Stimulated activated naive CD8-positive, alpha-beta T cell treated with anti-CD3 and anti-CD28 coated beads, Interleukin-15, amount 100 ng/mL, for 72 hours (primary cell): ENCODE measurements around the gene MFAP4.
A peak's percentile ranks its signal among the peaks of the same experiment; 100 is the strongest.

Source experiments
- ATAC-seq: fragments of 150-1000 bp; cut with Tn5 transposase; 2 replicates; pipeline ENCODE4 v1.10.0; 2021; ENCODE audit warnings: mild to moderate bottlenecking, moderate library complexity
- DNase-seq, 2 donors: peaks; one replicate each; pipeline ENCODE4 v3.0.0; 2021 to 2022
- H3K27ac Mint-ChIP-seq, 2 donors: one replicate each; pipeline ENCODE4 v1.8.0; 2022; ENCODE audit warnings: mild to moderate bottlenecking in 2 of 2, mixed read lengths in 2 of 2, moderate library complexity in 2 of 2
- H3K27me3 Mint-ChIP-seq: one replicate; pipeline ENCODE4 v1.8.0; 2022; ENCODE audit warnings: mixed read lengths
- H3K4me1 Mint-ChIP-seq: one replicate; pipeline ENCODE4 v1.8.0; 2022; ENCODE audit warnings: mild to moderate bottlenecking, mixed read lengths
- H3K4me3 Mint-ChIP-seq, 2 donors: one replicate each; pipeline ENCODE4 v1.8.0; 2022; ENCODE audit warnings: mild to moderate bottlenecking in 2 of 2, mixed read lengths in 2 of 2, moderate library complexity in 1 of 2
- H3K9me3 Mint-ChIP-seq, 2 donors: one replicate each; pipeline ENCODE4 v1.8.0; 2022; ENCODE audit warnings: mixed read lengths in 2 of 2

The MFAP4 gene

GRCh38 chr17:19386974-19387920 is at the start of gene MFAP4:
TSS of gene MFAP4 (minus strand) at chr17:19387190. CDS start at chr17:19387155, 35 bp downstream.
- DNase-seq (no peak), ATAC-seq (peak; percentile 39)
- Mint-ChIP-seq H3K4me1 (peaks cover 29% of the 10 kb centered on the region), H3K4me3 (peak within 1 kb of the TSS in 1 of 2 donors; percentile 48), H3K27ac (peak within 1 kb of the TSS; percentile 93 to 96), H3K27me3 (peaks cover 38% of the 10 kb centered on the region), H3K9me3 (no peaks in the 10 kb centered on the region)

- DNase-seq (no peak), ATAC-seq (no peak)
- Mint-ChIP-seq H3K4me3 (no peak overlapping the region), H3K4me1 (no peaks in the 10 kb centered on the region), H3K27ac (no peak overlapping the region), H3K9me3 (no peaks in the 10 kb centered on the region), H3K27me3 (no peaks in the 10 kb centered on the region)
Observed at GRCh38 chr17:19433727-19434340, 46.8 kb upstream of the MFAP4 start.

GRCh38 chr17:19433255-19433654 is 46.3 kb upstream of the MFAP4 start:
- Mint-ChIP-seq H3K9me3 (no peaks in the 10 kb centered on the region), H3K27ac (no peak overlapping the region), H3K4me3 (no peak overlapping the region), H3K4me1 (no peaks in the 10 kb centered on the region), H3K27me3 (no peaks in the 10 kb centered on the region)
- DNase-seq, result no peak
- ATAC-seq, result no peak

- ATAC-seq (no peak), DNase-seq (no peak)
- H3K9me3 Mint-ChIP-seq, result no peaks in the 10 kb centered on the region
- H3K4me1 Mint-ChIP-seq, result no peaks in the 10 kb centered on the region
- no peak overlapping the region for H3K27ac Mint-ChIP-seq
- no peaks in the 10 kb centered on the region for H3K27me3 Mint-ChIP-seq
- H3K4me3 Mint-ChIP-seq, result no peak overlapping the region
Observed at GRCh38 chr17:19431691-19432090, 44.7 kb upstream of the MFAP4 start.

- Mint-ChIP-seq H3K4me3 (no peak overlapping the region), H3K9me3 (no peaks in the 10 kb centered on the region), H3K27me3 (no peaks in the 10 kb centered on the region), H3K27ac (no peak overlapping the region), H3K4me1 (no peaks in the 10 kb centered on the region)
- no peak for ATAC-seq
- DNase-seq, result no peak
Observed at GRCh38 chr17:19426631-19427030, 39.6 kb upstream of the MFAP4 start.

GRCh38 chr17:19424934-19425868 is 38.2 kb upstream of the MFAP4 start:
- DNase-seq (no peak), ATAC-seq (no peak)
- Mint-ChIP-seq H3K9me3 (no peaks in the 10 kb centered on the region), H3K27ac (peak overlapping the region in 1 of 2 donors; percentile 20), H3K27me3 (peaks cover 7% of the 10 kb centered on the region), H3K4me3 (no peak overlapping the region), H3K4me1 (no peaks in the 10 kb centered on the region)

GRCh38 chr17:19421926-19422325 is 34.9 kb upstream of the MFAP4 start:
- Mint-ChIP-seq H3K4me3 (no peak overlapping the region), H3K4me1 (peaks cover 16% of the 10 kb centered on the region), H3K9me3 (no peaks in the 10 kb centered on the region), H3K27me3 (peaks cover 7% of the 10 kb centered on the region), H3K27ac (no peak overlapping the region)
- ATAC-seq (no peak), DNase-seq (no peak)

- H3K9me3 Mint-ChIP-seq, result no peaks in the 10 kb centered on the region
- no peak overlapping the region for H3K4me3 Mint-ChIP-seq
- H3K27me3 Mint-ChIP-seq, result peaks cover 7% of the 10 kb centered on the region
- no peak for ATAC-seq
- H3K27ac Mint-ChIP-seq, result no peak overlapping the region
- peaks cover 16% of the 10 kb centered on the region for H3K4me1 Mint-ChIP-seq
- no peak for DNase-seq
Observed at GRCh38 chr17:19421219-19421618, 34.2 kb upstream of the MFAP4 start.

GRCh38 chr17:19418251-19418992 is 31.4 kb upstream of the MFAP4 start:
- ATAC-seq (peak; percentile 60), DNase-seq (peak in 1 of 2 donors; percentile 16)
- no peaks in the 10 kb centered on the region for H3K9me3 Mint-ChIP-seq
- H3K4me3 Mint-ChIP-seq, result no peak overlapping the region
- no peak overlapping the region for H3K27ac Mint-ChIP-seq
- H3K27me3 Mint-ChIP-seq, result peaks cover 10% of the 10 kb centered on the region
- H3K4me1 Mint-ChIP-seq, result peaks cover 16% of the 10 kb centered on the region

GRCh38 chr17:19417611-19418010 is 30.6 kb upstream of the MFAP4 start:
- Mint-ChIP-seq H3K4me3 (no peak overlapping the region), H3K27ac (no peak overlapping the region), H3K27me3 (peaks cover 18% of the 10 kb centered on the region), H3K9me3 (no peaks in the 10 kb centered on the region), H3K4me1 (peaks cover 16% of the 10 kb centered on the region)
- DNase-seq, result no peak
- no peak for ATAC-seq

- Mint-ChIP-seq H3K27me3 (peaks cover 19% of the 10 kb centered on the region), H3K27ac (peak overlapping the region in 1 of 2 donors; percentile 52), H3K4me3 (no peak overlapping the region), H3K4me1 (peaks cover 16% of the 10 kb centered on the region), H3K9me3 (no peaks in the 10 kb centered on the region)
- ATAC-seq (no peak), DNase-seq (no peak)
Observed at GRCh38 chr17:19415806-19416775, 29.1 kb upstream of the MFAP4 start.

- peaks cover 16% of the 10 kb centered on the region for H3K4me1 Mint-ChIP-seq
- H3K4me3 Mint-ChIP-seq, result no peak overlapping the region
- no peaks in the 10 kb centered on the region for H3K9me3 Mint-ChIP-seq
- peaks cover 16% of the 10 kb centered on the region for H3K27me3 Mint-ChIP-seq
- ATAC-seq, result no peak
- H3K27ac Mint-ChIP-seq, result peak overlapping the region in 1 of 2 donors; percentile 10
- no peak for DNase-seq
Observed at GRCh38 chr17:19415311-19415710, 28.3 kb upstream of the MFAP4 start.

- no peak overlapping the region for H3K4me3 Mint-ChIP-seq
- H3K27ac Mint-ChIP-seq, result peak overlapping the region in 1 of 2 donors; percentile 10
- peaks cover 16% of the 10 kb centered on the region for H3K4me1 Mint-ChIP-seq
- DNase-seq (no peak), ATAC-seq (no peak)
- H3K9me3 Mint-ChIP-seq, result no peaks in the 10 kb centered on the region
- peaks cover 16% of the 10 kb centered on the region for H3K27me3 Mint-ChIP-seq
Observed at GRCh38 chr17:19414396-19415280, 27.6 kb upstream of the MFAP4 start.
